ENCODE data around the gene RNF121. TPM values are rescaled to one million over a fixed set of nuclear protein-coding genes. Genes with fewer than 3 reads are reported as not detected.
"Not testable (repeated sequence)": the region's sequence is repeated elsewhere in the genome, so short reads cannot be mapped to it uniquely, and the experiment has no call there.

RNF121 gene
- total and polyA plus RNA-seq, 12 donors, result 13.3 to 49.3 (median 31.3) TPM

DNA sequence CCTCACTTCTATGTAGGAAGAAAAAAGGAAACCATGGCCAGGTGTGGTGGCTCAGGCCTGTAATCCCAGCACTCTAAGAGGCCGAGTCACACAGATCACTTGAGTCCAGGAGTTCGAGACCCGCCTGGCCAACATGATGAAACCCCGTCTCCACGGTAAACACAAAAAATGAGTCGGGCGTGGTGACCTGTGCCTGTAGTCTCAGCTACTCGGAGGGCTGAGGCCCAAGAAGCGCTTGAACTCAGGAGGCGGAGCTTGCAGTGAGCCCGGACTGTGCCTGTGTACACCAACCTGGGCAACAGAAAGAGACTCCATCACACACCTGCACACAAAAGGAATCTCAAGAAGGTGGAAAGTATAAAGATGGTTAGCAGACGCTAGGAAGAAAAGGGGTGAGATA is 32.9 kb upstream of the RNF121 start:
- H3K27me3 ChIP-seq, result no peaks in the 10 kb centered on the region
- TF ChIP-seq POLR2A (IDR thresholded peaks at IDR 0.05) (no peak), CTCF (IDR thresholded peaks at IDR 0.05) (no peak)
- 90 to 97% (median 94%) methylated on average over 12 of the region's 12 CpGs for WGBS, 4 donors
- H3K4me3 ChIP-seq, result no peak overlapping the region
- intact Hi-C loops (cut with DNase I), result no loop called here
- H3K27ac ChIP-seq, result no peak overlapping the region
- no peaks in the 10 kb centered on the region for H3K4me1 ChIP-seq (replicated peaks in 1 of 2)
- DNase-seq, result no peak
- no peaks in the 10 kb centered on the region for H3K36me3 ChIP-seq (replicated peaks in 1 of 2)
- H3K9me3 ChIP-seq (replicated peaks in 1 of 3), result no peaks in the 10 kb centered on the region

GRCh38 chr11:71901137-71901536 is 27.7 kb upstream of the RNF121 start:
- intact Hi-C loops (cut with DNase I); H3K27me3 ChIP-seq; H3K4me1 ChIP-seq (replicated peaks in 1 of 2); H3K27ac ChIP-seq; H3K9me3 ChIP-seq (replicated peaks in 1 of 3); H3K36me3 ChIP-seq (replicated peaks in 1 of 2); H3K4me3 ChIP-seq; DNase-seq: not testable (repeated sequence)
- WGBS, 4 donors, result 84 to 90% (median 86%) methylated on average over 14 of the region's 14 CpGs

DNA sequence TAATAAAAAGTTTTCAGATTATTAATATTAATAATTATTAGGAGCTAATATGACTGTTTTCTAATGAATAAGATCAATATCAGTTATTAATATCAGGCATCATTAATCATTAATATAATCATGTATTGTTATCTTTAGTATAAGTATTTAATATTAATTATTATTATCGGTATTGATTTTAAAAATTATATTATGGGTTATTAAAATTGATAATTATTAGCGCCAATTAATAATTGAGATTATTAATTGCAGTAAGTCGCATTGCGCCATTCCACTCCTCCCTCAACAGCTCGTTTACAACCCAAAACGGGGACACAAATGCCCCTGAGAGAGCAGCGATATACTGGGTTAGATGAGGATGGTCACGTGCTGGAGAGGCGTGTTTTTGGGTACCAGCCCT is 20.6 kb upstream of the RNF121 start:
- no peaks in the 10 kb centered on the region for H3K9me3 ChIP-seq (replicated peaks in 1 of 3)
- DNase-seq, result no peak
- H3K27me3 ChIP-seq, result no peaks in the 10 kb centered on the region
- no peaks in the 10 kb centered on the region for H3K4me1 ChIP-seq (replicated peaks in 1 of 2)
- no peak overlapping the region for H3K4me3 ChIP-seq
- H3K36me3 ChIP-seq (replicated peaks in 1 of 2), result no peaks in the 10 kb centered on the region
- no peak overlapping the region for H3K27ac ChIP-seq
- 84 to 86% (median 85%) methylated on average over 9 of the region's 9 CpGs for WGBS, 4 donors
- intact Hi-C loops (cut with DNase I), result no loop called here
- TF ChIP-seq CTCF (IDR thresholded peaks at IDR 0.05) (no peak), POLR2A (IDR thresholded peaks at IDR 0.05) (no peak)

DNA sequence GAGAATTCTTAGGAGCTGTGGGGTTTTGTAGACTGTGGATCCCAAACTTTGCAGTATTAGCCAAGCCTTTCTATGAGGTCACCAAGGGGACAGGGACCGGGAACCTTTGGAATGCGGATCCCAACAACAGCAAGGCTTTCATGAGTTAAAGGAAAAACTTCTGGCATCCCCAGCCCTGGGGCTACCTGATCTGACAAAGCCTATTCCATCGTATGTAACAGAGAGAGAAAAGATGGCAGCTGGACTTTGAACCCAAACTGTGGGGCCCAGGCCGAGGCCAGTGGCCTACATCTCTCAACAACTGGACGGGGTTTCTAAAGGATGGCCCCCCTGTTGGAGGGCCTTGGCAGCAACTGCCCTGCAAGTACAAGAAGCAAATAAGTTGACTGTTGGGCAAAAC is 18.1 kb upstream of the RNF121 start:
- DNase-seq; H3K4me1 ChIP-seq (replicated peaks in 1 of 2); H3K9me3 ChIP-seq (replicated peaks in 1 of 3); intact Hi-C loops (cut with DNase I); H3K27me3 ChIP-seq; H3K4me3 ChIP-seq; H3K27ac ChIP-seq: not testable (repeated sequence)
- peaks cover 0 to 19% of the 10 kb centered on the region in 2 donors for H3K36me3 ChIP-seq (replicated peaks in 1 of 2)
- 86 to 96% (median 91%) methylated on average over 4 to 5 of the region's 5 CpGs for WGBS, 4 donors

DNA sequence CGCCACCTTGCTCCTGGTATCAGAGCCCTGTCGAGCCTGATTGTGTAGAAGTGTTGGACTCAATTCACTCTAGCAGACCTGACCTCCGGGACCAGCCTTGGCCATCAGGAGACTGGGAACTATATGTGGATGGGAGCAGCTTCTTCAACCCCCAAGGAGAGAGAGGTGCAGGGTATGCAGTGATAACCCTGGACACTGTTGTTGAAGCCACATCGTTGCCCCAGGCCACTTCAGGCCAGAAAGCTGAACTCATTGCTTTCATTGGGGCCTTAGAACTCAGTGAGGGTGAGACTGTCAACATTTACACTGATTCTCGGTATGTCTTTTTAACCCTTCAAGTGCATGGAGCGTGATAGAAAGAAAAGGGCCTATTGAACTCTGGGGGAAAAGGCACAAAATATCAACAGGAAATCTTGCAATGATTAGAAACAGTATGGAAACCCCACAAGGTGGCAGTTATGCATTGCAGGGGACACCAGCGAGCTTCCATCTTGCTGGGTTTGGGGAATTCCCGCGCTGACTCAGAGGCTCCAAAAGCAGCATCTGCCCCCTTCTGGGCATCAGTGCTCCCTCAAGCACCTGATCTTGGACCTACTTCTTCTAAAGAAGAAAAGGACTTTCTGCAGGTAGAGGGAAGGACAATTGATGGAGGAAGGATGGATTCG is 17.4 kb upstream of the RNF121 start:
- H3K9me3 ChIP-seq (replicated peaks in 1 of 3); DNase-seq; intact Hi-C loops (cut with DNase I); H3K4me3 ChIP-seq; H3K27me3 ChIP-seq; H3K27ac ChIP-seq; H3K4me1 ChIP-seq (replicated peaks in 1 of 2): not testable (repeated sequence)
- peaks cover 0 to 26% of the 10 kb centered on the region in 2 donors for H3K36me3 ChIP-seq (replicated peaks in 1 of 2)
- 86 to 92% (median 90%) methylated on average over 10 of the region's 10 CpGs for WGBS, 4 donors

DNA sequence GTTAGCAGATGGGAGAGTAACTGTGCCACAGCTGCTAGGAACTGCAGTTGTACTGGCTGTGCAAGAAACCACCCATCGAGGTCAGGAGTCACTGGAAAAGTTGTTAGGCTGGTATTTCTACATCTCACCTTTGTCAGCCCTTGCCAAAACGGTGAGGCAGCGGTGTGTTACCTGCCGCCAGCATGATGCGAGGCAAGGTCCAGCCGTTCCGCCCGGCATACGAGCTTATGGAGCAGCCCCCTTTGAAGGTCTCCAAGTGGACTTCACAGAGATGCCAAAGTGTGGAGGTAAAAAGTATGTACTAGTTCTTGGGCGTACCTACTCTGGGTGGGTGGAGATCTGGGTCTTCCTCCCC is 16.9 kb upstream of the RNF121 start:
- DNase-seq; H3K27ac ChIP-seq; H3K4me1 ChIP-seq (replicated peaks in 1 of 2); H3K9me3 ChIP-seq (replicated peaks in 1 of 3); intact Hi-C loops (cut with DNase I); H3K27me3 ChIP-seq; H3K4me3 ChIP-seq: not testable (repeated sequence)
- H3K36me3 ChIP-seq (replicated peaks in 1 of 2), result peaks cover 0 to 26% of the 10 kb centered on the region in 2 donors
- WGBS, 4 donors, result 93 to 98% (median 95%) methylated on average over 7 to 10 of the region's 10 CpGs
